ENCODE data around the gene KIAA0930. TPM values are rescaled to one million over a fixed set of nuclear protein-coding genes. Genes with fewer than 3 reads are reported as not detected.

KIAA0930 gene
- total and polyA plus RNA-seq, 2 experiments from 2014 or later = 8.6 to 50.9 TPM

GRCh38 chr22:45224988-45225731, 15.5 kb downstream of the KIAA0930 start:
- H2AFZ ChIP-seq = no peak overlapping the region
- no peak overlapping the region for H3K4me2 ChIP-seq (ENCODE audit: unreplicated experiment)
- in situ Hi-C loops (cut with MboI) = no loop called here
- H3K9ac ChIP-seq = no peak overlapping the region
- 92 to 94% methylated on average over 18 to 19 of the region's 19 CpGs for WGBS, 2 experiments (ENCODE audit: low coverage in 1 of 2, low lambda C conversion rate in 2 of 2, missing lambda C conversion rate in 2 of 2)
- H3F3A ChIP-seq (ENCODE audit: insufficient read depth) = no peaks in the 10 kb centered on the region
- no peak overlapping the region for H3K27ac ChIP-seq
- TF ChIP-seq EZH2 (IDR thresholded peaks at IDR 0.05; ENCODE audit: insufficient read depth, poor library complexity, severe bottlenecking) = no peak
- TF ChIP-seq EZH2phosphoT487 (IDR thresholded peaks at IDR 0.05; ENCODE audit: insufficient read depth, low read depth) = no peak
- no peaks in the 10 kb centered on the region for H3K27me3 ChIP-seq (replicated peaks; ENCODE audit: insufficient read depth)
- no peaks in the 10 kb centered on the region for H3K36me3 ChIP-seq (ENCODE audit: low read depth)
- no peak overlapping the region for H3K4me3 ChIP-seq
- peaks cover 38% of the 10 kb centered on the region for H3K79me2 ChIP-seq (ENCODE audit: insufficient read depth)
- peaks cover 9% of the 10 kb centered on the region; the same call in 1 of the 2 replicates for H3K4me1 ChIP-seq (ENCODE audit: insufficient read depth)
- H3K9me2 ChIP-seq (ENCODE audit: insufficient read depth) = no peaks in the 10 kb centered on the region
- H3K9me3 ChIP-seq (ENCODE audit: low read depth) = no peaks in the 10 kb centered on the region
- no peaks in the 10 kb centered on the region for H4K20me1 ChIP-seq (ENCODE audit: insufficient read depth)
- no peak for DNase-seq

GRCh38 chr22:45224331-45224730, 16.4 kb downstream of the KIAA0930 start:
- TF ChIP-seq EZH2phosphoT487 (IDR thresholded peaks at IDR 0.05; ENCODE audit: insufficient read depth, low read depth) = no peak
- no peak for TF ChIP-seq EZH2 (IDR thresholded peaks at IDR 0.05; ENCODE audit: insufficient read depth, poor library complexity, severe bottlenecking)
- H3K27ac ChIP-seq = no peak overlapping the region
- no peak for DNase-seq
- no peaks in the 10 kb centered on the region for H3K9me2 ChIP-seq (ENCODE audit: insufficient read depth)
- H3K27me3 ChIP-seq (replicated peaks; ENCODE audit: insufficient read depth) = no peaks in the 10 kb centered on the region
- H3K9ac ChIP-seq = no peak overlapping the region
- no peak overlapping the region for H2AFZ ChIP-seq
- H3K9me3 ChIP-seq (ENCODE audit: low read depth) = no peaks in the 10 kb centered on the region
- H3K4me1 ChIP-seq (ENCODE audit: insufficient read depth) = peaks cover 9% of the 10 kb centered on the region; the same call in 1 of the 2 replicates
- in situ Hi-C loops (cut with MboI) = no loop called here
- H3K4me3 ChIP-seq = no peak overlapping the region
- H3F3A ChIP-seq (ENCODE audit: insufficient read depth) = no peaks in the 10 kb centered on the region
- H3K36me3 ChIP-seq (ENCODE audit: low read depth) = no peaks in the 10 kb centered on the region
- H3K79me2 ChIP-seq (ENCODE audit: insufficient read depth) = peaks cover 43% of the 10 kb centered on the region
- H3K4me2 ChIP-seq (ENCODE audit: unreplicated experiment) = no peak overlapping the region
- no peaks in the 10 kb centered on the region for H4K20me1 ChIP-seq (ENCODE audit: insufficient read depth)
- 75 to 76% methylated on average over 11 of the region's 11 CpGs for WGBS, 2 experiments (ENCODE audit: low coverage in 1 of 2, low lambda C conversion rate in 2 of 2, missing lambda C conversion rate in 2 of 2)

- H3K79me2 ChIP-seq (ENCODE audit: insufficient read depth) = peaks cover 50% of the 10 kb centered on the region
- no peaks in the 10 kb centered on the region for H3K36me3 ChIP-seq (ENCODE audit: low read depth)
- H3K9ac ChIP-seq = no peak overlapping the region
- peaks cover 9% of the 10 kb centered on the region; the same call in 1 of the 2 replicates for H3K4me1 ChIP-seq (ENCODE audit: insufficient read depth)
- no peak overlapping the region for H2AFZ ChIP-seq
- TF ChIP-seq EZH2 (IDR thresholded peaks at IDR 0.05; ENCODE audit: insufficient read depth, poor library complexity, severe bottlenecking) = no peak
- TF ChIP-seq EZH2phosphoT487 (IDR thresholded peaks at IDR 0.05; ENCODE audit: insufficient read depth, low read depth) = no peak
- no peaks in the 10 kb centered on the region for H3K9me3 ChIP-seq (ENCODE audit: low read depth)
- DNase-seq = no peak
- H3K9me2 ChIP-seq (ENCODE audit: insufficient read depth) = no peaks in the 10 kb centered on the region
- 28 to 33% methylated on average over 5 of the region's 5 CpGs for WGBS, 2 experiments (ENCODE audit: low coverage in 1 of 2, low lambda C conversion rate in 2 of 2, missing lambda C conversion rate in 2 of 2)
- no peak overlapping the region for H3K4me3 ChIP-seq
- no peaks in the 10 kb centered on the region for H3K27me3 ChIP-seq (replicated peaks; ENCODE audit: insufficient read depth)
- H3K4me2 ChIP-seq (ENCODE audit: unreplicated experiment) = no peak overlapping the region
- no peaks in the 10 kb centered on the region for H4K20me1 ChIP-seq (ENCODE audit: insufficient read depth)
- H3K27ac ChIP-seq = no peak overlapping the region
- in situ Hi-C loops (cut with MboI) = no loop called here
- H3F3A ChIP-seq (ENCODE audit: insufficient read depth) = no peaks in the 10 kb centered on the region
Observed at GRCh38 chr22:45223304-45224117, 17.2 kb downstream of the KIAA0930 start.

- no peaks in the 10 kb centered on the region for H3K9me2 ChIP-seq (ENCODE audit: insufficient read depth)
- peaks cover 66% of the 10 kb centered on the region for H3K79me2 ChIP-seq (ENCODE audit: insufficient read depth)
- H3K4me2 ChIP-seq (ENCODE audit: unreplicated experiment) = no peak overlapping the region
- no peaks in the 10 kb centered on the region for H3K27me3 ChIP-seq (replicated peaks; ENCODE audit: insufficient read depth)
- no peaks in the 10 kb centered on the region for H3K36me3 ChIP-seq (ENCODE audit: low read depth)
- TF ChIP-seq EZH2phosphoT487 (IDR thresholded peaks at IDR 0.05; ENCODE audit: insufficient read depth, low read depth) = no peak
- no peak for TF ChIP-seq EZH2 (IDR thresholded peaks at IDR 0.05; ENCODE audit: insufficient read depth, poor library complexity, severe bottlenecking)
- WGBS, 2 experiments (ENCODE audit: low coverage in 1 of 2, low lambda C conversion rate in 2 of 2, missing lambda C conversion rate in 2 of 2) = 84 to 87% methylated on average over 5 of the region's 5 CpGs
- H2AFZ ChIP-seq = no peak overlapping the region
- in situ Hi-C loops (cut with MboI) = no loop called here
- H3F3A ChIP-seq (ENCODE audit: insufficient read depth) = no peaks in the 10 kb centered on the region
- no peaks in the 10 kb centered on the region for H3K9me3 ChIP-seq (ENCODE audit: low read depth)
- DNase-seq = no peak
- H3K4me3 ChIP-seq = no peak overlapping the region
- peaks cover 3% of the 10 kb centered on the region; the same call in 1 of the 2 replicates for H3K4me1 ChIP-seq (ENCODE audit: insufficient read depth)
- no peak overlapping the region for H3K9ac ChIP-seq
- no peak overlapping the region for H3K27ac ChIP-seq
- no peaks in the 10 kb centered on the region for H4K20me1 ChIP-seq (ENCODE audit: insufficient read depth)
Observed at GRCh38 chr22:45221201-45221600, 19.5 kb downstream of the KIAA0930 start.

Measured in GM23248 (cell line).